H1 (cell line): Measurements from ENCODE around the gene SLC25A21. TPM values are rescaled to one million over a fixed set of nuclear protein-coding genes. Genes with fewer than 3 reads are reported as not detected.

ENCODE experiments used
- ASH2L ChIP-seq: fragments of 200-600, 300-600 bp; sonication (generic); IDR thresholded peaks from one replicate; pipeline ENCODE4 v1.7.1; 2017; ENCODE audit warnings: low read length
- CBX5 ChIP-seq: fragments of 300-800, 300-1000 bp; sonication (generic); IDR thresholded peaks from 2 replicates; pipeline ENCODE4 v1.7.1; 2016; ENCODE audit warnings: antibody characterized with exemption, low read length, low read depth
- CHD1 ChIP-seq: IDR thresholded peaks from 2 replicates; pipeline ENCODE4 v1.6.1; 2012; ENCODE audit warnings: low read depth, low read length, improper control_type of control experiment
- CTBP2 ChIP-seq: IDR thresholded peaks from 2 replicates; pipeline ENCODE4 v1.7.0; 2011; ENCODE audit warnings: borderline replicate concordance, mild to moderate bottlenecking, moderate library complexity, mixed read lengths, low read length; ENCODE audit not compliant: insufficient read depth, insufficient read length
- E2F6 ChIP-seq: IDR thresholded peaks from 2 replicates; pipeline ENCODE4 v1.6.1; 2012; ENCODE audit warnings: inconsistent platforms
- HDAC6 ChIP-seq: IDR thresholded peaks from one replicate; pipeline ENCODE4 v1.7.1; 2012; ENCODE audit warnings: low read depth, mild to moderate bottlenecking, inconsistent platforms, low read length, moderate library complexity
- PHF8 ChIP-seq: fragments of 200-600 bp; sonication (generic); conservative IDR thresholded peaks from 2 replicates; pipeline ENCODE4 v1.7.1; 2012; ENCODE audit warnings: low read depth, mild to moderate bottlenecking, inconsistent platforms, low read length, moderate library complexity
- TCF12 ChIP-seq: IDR thresholded peaks from 2 replicates; pipeline ENCODE4 v1.6.1; 2011; ENCODE audit warnings: low read depth, mild to moderate bottlenecking, low read length
- polyA plus RNA-seq, 7 experiments: library from polyadenylated mRNA; depleted of rRNA in 3 of 7; stranded (reverse) in 5 of 7; unstranded in 2 of 7; fragments of >200 nt in 5 of 7; fragments of 200-250 nt in 2 of 7; gene quantifications; 1 replicate in 5 of 7; 2 replicates in 1 of 7; 4 replicates in 1 of 7; pipeline versions ENCODE4 v1.2.1 to v1.2.3, GENCODE V29; 2011 to 2013; ENCODE audit warnings: missing spikeins in 2 of 7, mixed read lengths in 2 of 7
- total RNA-seq: library from RNA; stranded (reverse); fragmentation: NEBNext Ultra II Directional; extraction: Animal tissue kit (Norgen Biotek cat#: 25700); gene quantifications from 2 replicates; pipeline ENCODE4 v1.2.1, GENCODE V29; 2021
- TF ChIP-seq, protein P1 (sequence below): fragments of 300-600 bp; sonication (generic); IDR thresholded peaks from 2 replicates; pipeline ENCODE4 v1.7.1; 2012; ENCODE audit warnings: low read length, moderate library complexity, mild to moderate bottlenecking, inconsistent platforms; ENCODE audit not compliant: insufficient replicate concordance
- TF ChIP-seq, protein P2 (sequence below): IDR thresholded peaks from 2 replicates; pipeline ENCODE4 v1.6.1; 2011; ENCODE audit warnings: low read length, improper control_type of control experiment

The SLC25A21 gene
- total and polyA plus RNA-seq, 2 of the 8 experiments (the other 6 are each of a cell fraction or from before 2014, with no cell fraction given): 6.9 to 15.7 TPM

DNA sequence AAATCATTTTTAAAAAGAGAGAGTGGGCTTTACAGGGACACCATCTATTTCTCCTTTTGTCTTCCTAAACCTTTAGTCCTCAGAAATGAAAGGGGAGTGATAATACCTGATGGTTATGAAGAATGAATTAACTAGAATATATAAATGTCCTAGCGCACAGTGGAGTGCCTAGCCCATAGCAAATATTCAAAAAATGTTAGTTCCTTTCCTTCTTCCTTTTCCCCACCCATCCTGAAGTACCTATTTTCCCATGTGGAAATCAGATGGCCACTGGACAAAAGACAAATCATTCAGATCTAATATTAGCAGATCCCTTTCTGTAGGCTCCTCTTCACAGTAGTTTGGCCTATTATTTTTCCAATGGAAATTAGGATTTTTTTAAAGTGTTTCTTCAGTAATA is 90.0 kb downstream of the SLC25A21 start (continued):
- TF ChIP-seq, protein P1, sequence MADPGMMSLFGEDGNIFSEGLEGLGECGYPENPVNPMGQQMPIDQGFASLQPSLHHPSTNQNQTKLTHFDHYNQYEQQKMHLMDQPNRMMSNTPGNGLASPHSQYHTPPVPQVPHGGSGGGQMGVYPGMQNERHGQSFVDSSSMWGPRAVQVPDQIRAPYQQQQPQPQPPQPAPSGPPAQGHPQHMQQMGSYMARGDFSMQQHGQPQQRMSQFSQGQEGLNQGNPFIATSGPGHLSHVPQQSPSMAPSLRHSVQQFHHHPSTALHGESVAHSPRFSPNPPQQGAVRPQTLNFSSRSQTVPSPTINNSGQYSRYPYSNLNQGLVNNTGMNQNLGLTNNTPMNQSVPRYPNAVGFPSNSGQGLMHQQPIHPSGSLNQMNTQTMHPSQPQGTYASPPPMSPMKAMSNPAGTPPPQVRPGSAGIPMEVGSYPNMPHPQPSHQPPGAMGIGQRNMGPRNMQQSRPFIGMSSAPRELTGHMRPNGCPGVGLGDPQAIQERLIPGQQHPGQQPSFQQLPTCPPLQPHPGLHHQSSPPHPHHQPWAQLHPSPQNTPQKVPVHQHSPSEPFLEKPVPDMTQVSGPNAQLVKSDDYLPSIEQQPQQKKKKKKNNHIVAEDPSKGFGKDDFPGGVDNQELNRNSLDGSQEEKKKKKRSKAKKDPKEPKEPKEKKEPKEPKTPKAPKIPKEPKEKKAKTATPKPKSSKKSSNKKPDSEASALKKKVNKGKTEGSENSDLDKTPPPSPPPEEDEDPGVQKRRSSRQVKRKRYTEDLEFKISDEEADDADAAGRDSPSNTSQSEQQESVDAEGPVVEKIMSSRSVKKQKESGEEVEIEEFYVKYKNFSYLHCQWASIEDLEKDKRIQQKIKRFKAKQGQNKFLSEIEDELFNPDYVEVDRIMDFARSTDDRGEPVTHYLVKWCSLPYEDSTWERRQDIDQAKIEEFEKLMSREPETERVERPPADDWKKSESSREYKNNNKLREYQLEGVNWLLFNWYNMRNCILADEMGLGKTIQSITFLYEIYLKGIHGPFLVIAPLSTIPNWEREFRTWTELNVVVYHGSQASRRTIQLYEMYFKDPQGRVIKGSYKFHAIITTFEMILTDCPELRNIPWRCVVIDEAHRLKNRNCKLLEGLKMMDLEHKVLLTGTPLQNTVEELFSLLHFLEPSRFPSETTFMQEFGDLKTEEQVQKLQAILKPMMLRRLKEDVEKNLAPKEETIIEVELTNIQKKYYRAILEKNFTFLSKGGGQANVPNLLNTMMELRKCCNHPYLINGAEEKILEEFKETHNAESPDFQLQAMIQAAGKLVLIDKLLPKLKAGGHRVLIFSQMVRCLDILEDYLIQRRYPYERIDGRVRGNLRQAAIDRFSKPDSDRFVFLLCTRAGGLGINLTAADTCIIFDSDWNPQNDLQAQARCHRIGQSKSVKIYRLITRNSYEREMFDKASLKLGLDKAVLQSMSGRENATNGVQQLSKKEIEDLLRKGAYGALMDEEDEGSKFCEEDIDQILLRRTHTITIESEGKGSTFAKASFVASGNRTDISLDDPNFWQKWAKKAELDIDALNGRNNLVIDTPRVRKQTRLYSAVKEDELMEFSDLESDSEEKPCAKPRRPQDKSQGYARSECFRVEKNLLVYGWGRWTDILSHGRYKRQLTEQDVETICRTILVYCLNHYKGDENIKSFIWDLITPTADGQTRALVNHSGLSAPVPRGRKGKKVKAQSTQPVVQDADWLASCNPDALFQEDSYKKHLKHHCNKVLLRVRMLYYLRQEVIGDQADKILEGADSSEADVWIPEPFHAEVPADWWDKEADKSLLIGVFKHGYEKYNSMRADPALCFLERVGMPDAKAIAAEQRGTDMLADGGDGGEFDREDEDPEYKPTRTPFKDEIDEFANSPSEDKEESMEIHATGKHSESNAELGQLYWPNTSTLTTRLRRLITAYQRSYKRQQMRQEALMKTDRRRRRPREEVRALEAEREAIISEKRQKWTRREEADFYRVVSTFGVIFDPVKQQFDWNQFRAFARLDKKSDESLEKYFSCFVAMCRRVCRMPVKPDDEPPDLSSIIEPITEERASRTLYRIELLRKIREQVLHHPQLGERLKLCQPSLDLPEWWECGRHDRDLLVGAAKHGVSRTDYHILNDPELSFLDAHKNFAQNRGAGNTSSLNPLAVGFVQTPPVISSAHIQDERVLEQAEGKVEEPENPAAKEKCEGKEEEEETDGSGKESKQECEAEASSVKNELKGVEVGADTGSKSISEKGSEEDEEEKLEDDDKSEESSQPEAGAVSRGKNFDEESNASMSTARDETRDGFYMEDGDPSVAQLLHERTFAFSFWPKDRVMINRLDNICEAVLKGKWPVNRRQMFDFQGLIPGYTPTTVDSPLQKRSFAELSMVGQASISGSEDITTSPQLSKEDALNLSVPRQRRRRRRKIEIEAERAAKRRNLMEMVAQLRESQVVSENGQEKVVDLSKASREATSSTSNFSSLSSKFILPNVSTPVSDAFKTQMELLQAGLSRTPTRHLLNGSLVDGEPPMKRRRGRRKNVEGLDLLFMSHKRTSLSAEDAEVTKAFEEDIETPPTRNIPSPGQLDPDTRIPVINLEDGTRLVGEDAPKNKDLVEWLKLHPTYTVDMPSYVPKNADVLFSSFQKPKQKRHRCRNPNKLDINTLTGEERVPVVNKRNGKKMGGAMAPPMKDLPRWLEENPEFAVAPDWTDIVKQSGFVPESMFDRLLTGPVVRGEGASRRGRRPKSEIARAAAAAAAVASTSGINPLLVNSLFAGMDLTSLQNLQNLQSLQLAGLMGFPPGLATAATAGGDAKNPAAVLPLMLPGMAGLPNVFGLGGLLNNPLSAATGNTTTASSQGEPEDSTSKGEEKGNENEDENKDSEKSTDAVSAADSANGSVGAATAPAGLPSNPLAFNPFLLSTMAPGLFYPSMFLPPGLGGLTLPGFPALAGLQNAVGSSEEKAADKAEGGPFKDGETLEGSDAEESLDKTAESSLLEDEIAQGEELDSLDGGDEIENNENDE: no peak
- TF ChIP-seq E2F6 (no peak), CTBP2 (no peak), ASH2L (no peak), TCF12 (no peak), PHF8 (no peak), HDAC6 (no peak), CHD1 (no peak), CBX5 (no peak)
- TF ChIP-seq, protein P2, sequence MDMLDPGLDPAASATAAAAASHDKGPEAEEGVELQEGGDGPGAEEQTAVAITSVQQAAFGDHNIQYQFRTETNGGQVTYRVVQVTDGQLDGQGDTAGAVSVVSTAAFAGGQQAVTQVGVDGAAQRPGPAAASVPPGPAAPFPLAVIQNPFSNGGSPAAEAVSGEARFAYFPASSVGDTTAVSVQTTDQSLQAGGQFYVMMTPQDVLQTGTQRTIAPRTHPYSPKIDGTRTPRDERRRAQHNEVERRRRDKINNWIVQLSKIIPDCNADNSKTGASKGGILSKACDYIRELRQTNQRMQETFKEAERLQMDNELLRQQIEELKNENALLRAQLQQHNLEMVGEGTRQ: no peak
